HEK293 (cell line): ENCODE results near the gene ANKRD11.
A peak's percentile ranks its signal among the peaks of the same experiment; 100 is the strongest.

Source experiments
- MEIS1 ChIP-seq: sonication (generic); formaldehyde crosslinking; IDR thresholded peaks from 2 replicates; pipeline ENCODE4 v1.8.1; 2022; ENCODE audit warnings: missing genetic modification reagents, mild to moderate bottlenecking, borderline replicate concordance
- SCRT1 ChIP-seq: fragments of 450-650 bp; formaldehyde crosslinking; IDR thresholded peaks from 2 replicates; pipeline ENCODE4 v1.5.1; 2016; ENCODE audit warnings: missing biosample characterization, missing genetic modification characterization, borderline replicate concordance
- WT1 ChIP-seq: fragments of 450-650 bp; formaldehyde crosslinking; IDR thresholded peaks from 2 replicates; pipeline ENCODE4 v1.5.1; 2016; ENCODE audit warnings: missing biosample characterization, missing genetic modification characterization
- ZBTB8A ChIP-seq: fragments of 450-650 bp; formaldehyde crosslinking; IDR thresholded peaks from 2 replicates; pipeline ENCODE4 v1.5.1; 2016; ENCODE audit warnings: missing biosample characterization, missing genetic modification characterization
- ZNF10 ChIP-seq: fragments of 450-650 bp; formaldehyde crosslinking; IDR thresholded peaks from 2 replicates; pipeline ENCODE4 v1.5.1; 2017; ENCODE audit warnings: missing biosample characterization, missing genetic modification characterization
- ZNF174 ChIP-seq: fragments of 450-650 bp; formaldehyde crosslinking; IDR thresholded peaks from 2 replicates; pipeline ENCODE4 v1.5.0; 2017; ENCODE audit warnings: missing biosample characterization, mild to moderate bottlenecking, missing genetic modification characterization
- ZNF2 ChIP-seq: fragments of 450-650 bp; formaldehyde crosslinking; IDR thresholded peaks from 2 replicates; pipeline ENCODE4 v1.5.1; 2016; ENCODE audit warnings: missing biosample characterization, missing genetic modification characterization
- ZNF555 ChIP-seq: fragments of 450-650 bp; formaldehyde crosslinking; conservative IDR thresholded peaks from 2 replicates; pipeline ENCODE4 v1.5.1; 2017; ENCODE audit warnings: missing biosample characterization, mild to moderate bottlenecking, missing genetic modification characterization, inconsistent platforms
- ZNF561 ChIP-seq: fragments of 450-650 bp; IDR thresholded peaks from 2 replicates; pipeline ENCODE4 v1.5.1; 2018; ENCODE audit warnings: missing biosample characterization, missing genetic modification characterization, borderline replicate concordance
- ZNF596 ChIP-seq: fragments of 450-650 bp; IDR thresholded peaks from 2 replicates; pipeline ENCODE4 v1.5.0; 2018; ENCODE audit warnings: missing biosample characterization, mild to moderate bottlenecking, missing genetic modification characterization, moderate library complexity
- TF ChIP-seq, protein P1 (sequence below): fragments of 450-650 bp; formaldehyde crosslinking; IDR thresholded peaks from 2 replicates; pipeline ENCODE4 v1.5.1; 2016; ENCODE audit warnings: missing biosample characterization, missing genetic modification characterization
- TF ChIP-seq, protein P2 (sequence below): fragments of 450-650 bp; formaldehyde crosslinking; IDR thresholded peaks from 2 replicates; pipeline ENCODE4 v1.5.1; 2017; ENCODE audit warnings: missing biosample characterization, missing genetic modification characterization

DNA sequence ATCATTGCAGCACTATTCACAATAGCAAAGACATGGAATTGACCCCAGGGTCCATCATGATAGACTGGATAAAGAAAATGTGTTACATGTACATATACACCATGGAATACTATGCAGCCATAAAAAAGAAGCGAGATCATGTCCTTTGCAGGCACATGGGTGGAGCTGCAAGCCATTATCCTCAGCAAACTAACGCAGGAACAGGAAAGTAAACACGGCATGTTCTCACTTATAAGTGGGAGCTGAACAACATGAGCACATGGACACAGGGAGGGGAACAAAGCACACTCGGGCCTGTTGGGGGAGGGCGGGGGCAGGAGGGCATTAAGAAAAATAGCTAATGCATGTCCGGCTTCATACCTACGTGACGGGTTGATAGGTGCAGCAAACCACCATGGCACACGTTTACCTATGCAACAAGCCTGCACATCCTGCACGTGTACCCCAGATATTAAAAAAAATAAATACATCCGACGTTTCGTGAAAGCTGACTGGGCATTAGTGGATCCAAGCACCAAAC lies 243.9 kb downstream of the ANKRD11 start:
- TF ChIP-seq ZBTB8A (tag by site-specific recombination) (no peak), WT1 (tag by site-specific recombination) (no peak), MEIS1 (CRISPR knock-in tag) (no peak), ZNF561 (tag by site-specific recombination) (no peak), ZNF174 (tag by site-specific recombination) (0 out of 2 replicates have a peak, but pooled peaks have one; percentile 18), ZNF596 (tag by site-specific recombination) (no peak), ZNF555 (no peak), SCRT1 (tag by site-specific recombination) (no peak), ZNF10 (no peak), ZNF2 (no peak)
- TF ChIP-seq, protein P1, sequence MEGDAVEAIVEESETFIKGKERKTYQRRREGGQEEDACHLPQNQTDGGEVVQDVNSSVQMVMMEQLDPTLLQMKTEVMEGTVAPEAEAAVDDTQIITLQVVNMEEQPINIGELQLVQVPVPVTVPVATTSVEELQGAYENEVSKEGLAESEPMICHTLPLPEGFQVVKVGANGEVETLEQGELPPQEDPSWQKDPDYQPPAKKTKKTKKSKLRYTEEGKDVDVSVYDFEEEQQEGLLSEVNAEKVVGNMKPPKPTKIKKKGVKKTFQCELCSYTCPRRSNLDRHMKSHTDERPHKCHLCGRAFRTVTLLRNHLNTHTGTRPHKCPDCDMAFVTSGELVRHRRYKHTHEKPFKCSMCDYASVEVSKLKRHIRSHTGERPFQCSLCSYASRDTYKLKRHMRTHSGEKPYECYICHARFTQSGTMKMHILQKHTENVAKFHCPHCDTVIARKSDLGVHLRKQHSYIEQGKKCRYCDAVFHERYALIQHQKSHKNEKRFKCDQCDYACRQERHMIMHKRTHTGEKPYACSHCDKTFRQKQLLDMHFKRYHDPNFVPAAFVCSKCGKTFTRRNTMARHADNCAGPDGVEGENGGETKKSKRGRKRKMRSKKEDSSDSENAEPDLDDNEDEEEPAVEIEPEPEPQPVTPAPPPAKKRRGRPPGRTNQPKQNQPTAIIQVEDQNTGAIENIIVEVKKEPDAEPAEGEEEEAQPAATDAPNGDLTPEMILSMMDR (tag by site-specific recombination) = no peak
- TF ChIP-seq, protein P2, sequence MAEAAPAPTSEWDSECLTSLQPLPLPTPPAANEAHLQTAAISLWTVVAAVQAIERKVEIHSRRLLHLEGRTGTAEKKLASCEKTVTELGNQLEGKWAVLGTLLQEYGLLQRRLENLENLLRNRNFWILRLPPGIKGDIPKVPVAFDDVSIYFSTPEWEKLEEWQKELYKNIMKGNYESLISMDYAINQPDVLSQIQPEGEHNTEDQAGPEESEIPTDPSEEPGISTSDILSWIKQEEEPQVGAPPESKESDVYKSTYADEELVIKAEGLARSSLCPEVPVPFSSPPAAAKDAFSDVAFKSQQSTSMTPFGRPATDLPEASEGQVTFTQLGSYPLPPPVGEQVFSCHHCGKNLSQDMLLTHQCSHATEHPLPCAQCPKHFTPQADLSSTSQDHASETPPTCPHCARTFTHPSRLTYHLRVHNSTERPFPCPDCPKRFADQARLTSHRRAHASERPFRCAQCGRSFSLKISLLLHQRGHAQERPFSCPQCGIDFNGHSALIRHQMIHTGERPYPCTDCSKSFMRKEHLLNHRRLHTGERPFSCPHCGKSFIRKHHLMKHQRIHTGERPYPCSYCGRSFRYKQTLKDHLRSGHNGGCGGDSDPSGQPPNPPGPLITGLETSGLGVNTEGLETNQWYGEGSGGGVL (tag by site-specific recombination) = no peak
